HepG2 (cell line): ENCODE data around the gene CD70. TPM values are rescaled to one million over a fixed set of nuclear protein-coding genes. Genes with fewer than 3 reads are reported as not detected.

ENCODE experiments used
- ATF2 ChIP-seq: sonication (generic); formaldehyde crosslinking; IDR thresholded peaks from 2 replicates; pipeline ENCODE4 v1.4.0; 2020; ENCODE audit warnings: missing genetic modification reagents
- HMG20A ChIP-seq: IDR thresholded peaks from 2 replicates; pipeline ENCODE4 v1.6.1; 2016; ENCODE audit warnings: borderline replicate concordance
- KIAA2018 ChIP-seq: sonication (generic); formaldehyde crosslinking; IDR thresholded peaks from 2 replicates; pipeline ENCODE4 v1.5.0; 2020; ENCODE audit warnings: mild to moderate bottlenecking, missing genetic modification reagents, borderline replicate concordance
- MAZ ChIP-seq, 2 experiments: sonication (generic) in 1 of 2; formaldehyde crosslinking in 1 of 2; IDR thresholded peaks; 2 replicates each; pipeline versions ENCODE4 v1.5.0 to v1.6.1; 2012 to 2020; ENCODE audit warnings: low read depth in 2 of 2, mild to moderate bottlenecking in 2 of 2, borderline replicate concordance in 1 of 2, improper control_type of control experiment in 1 of 2, low read length in 1 of 2, missing genetic modification reagents in 1 of 2, moderate library complexity in 1 of 2
- PHF21A ChIP-seq: sonication (generic); formaldehyde crosslinking; IDR thresholded peaks from 2 replicates; pipeline ENCODE4 v1.5.0; 2020; ENCODE audit warnings: mild to moderate bottlenecking, missing genetic modification reagents
- RAD21 ChIP-seq: fragments of 450-650 bp; formaldehyde crosslinking; IDR thresholded peaks from 2 replicates; pipeline ENCODE4 v1.5.0; 2020; ENCODE audit warnings: mild to moderate bottlenecking
- SNRNP70 ChIP-seq: fragments of 200-400 bp; formaldehyde crosslinking; IDR thresholded peaks from 2 replicates; pipeline ENCODE4 v1.6.1; 2017; ENCODE audit warnings: mild to moderate bottlenecking, low read depth, low read length, moderate library complexity
- SP1 ChIP-seq, 2 experiments: fragments of 450-650 bp in 1 of 2; sonication (generic) in 1 of 2; formaldehyde crosslinking in 1 of 2; IDR thresholded peaks; 2 replicates each; pipeline versions ENCODE4 v1.4.0 to v1.6.1; 2016 to 2020; ENCODE audit warnings: missing genetic modification reagents in 1 of 2
- USF2 ChIP-seq, 2 experiments: sonication (generic) in 1 of 2; formaldehyde crosslinking in 1 of 2; IDR thresholded peaks; 2 replicates each; pipeline versions ENCODE4 v1.5.1 to v1.6.1; 2011 to 2020; ENCODE audit warnings: borderline replicate concordance in 1 of 2, low read depth in 1 of 2, low read length in 1 of 2, mild to moderate bottlenecking in 1 of 2, missing genetic modification reagents in 1 of 2, moderate library complexity in 1 of 2
- ZBTB46 ChIP-seq: sonication (generic); formaldehyde crosslinking; IDR thresholded peaks from 2 replicates; pipeline ENCODE4 v1.4.0; 2020; ENCODE audit warnings: mild to moderate bottlenecking, missing genetic modification reagents, borderline replicate concordance
- ZNF251 ChIP-seq: sonication (generic); formaldehyde crosslinking; IDR thresholded peaks from 2 replicates; pipeline ENCODE4 v1.9.0; 2021; ENCODE audit warnings: mild to moderate bottlenecking, missing genetic modification reagents
- ZNF772 ChIP-seq: sonication (generic); formaldehyde crosslinking; IDR thresholded peaks from 2 replicates; pipeline ENCODE4 v1.5.0; 2020; ENCODE audit warnings: mild to moderate bottlenecking, missing genetic modification reagents
- polyA plus RNA-seq, 8 experiments: library from polyadenylated mRNA; depleted of rRNA in 3 of 8; stranded (reverse) in 7 of 8; unstranded in 1 of 8; fragments of >200 nt; fragmentation: Illumina TruSeq in 4 of 8; extraction: Trizol in 4 of 8; gene quantifications; 2 replicates each; pipeline versions ENCODE4 v1.2.1 to v1.2.3, GENCODE V29; 2011 to 2016; ENCODE audit warnings: low read depth in 4 of 8, missing spikeins in 1 of 8, mixed read lengths in 1 of 8; ENCODE audit not compliant: insufficient read depth in 1 of 8
- total RNA-seq, 5 experiments: library from RNA; depleted of rRNA; stranded (reverse); fragments of >200 nt; fragmentation: Illumina TruSeq; extraction: Trizol; gene quantifications; 2 replicates each; pipeline ENCODE4 v1.2.3, GENCODE V29; 2016; ENCODE audit warnings: low read depth in 1 of 5

The CD70 gene
- total and polyA plus RNA-seq, 2 of the 13 experiments (the other 11 are each of a cell fraction or from before 2014, with no cell fraction given): 0.13 TPM; not detected in 1

- no peak for TF ChIP-seq KIAA2018 (CRISPR knock-in tag)
- TF ChIP-seq RAD21 (CRISPR knock-in tag): peak; percentile 41; the same call in 1 of the 2 replicates
- peak; percentile 54; the same call in 1 of the 2 replicates for TF ChIP-seq MAZ (IDR thresholded peaks at IDR 0.05; ENCODE audit: borderline replicate concordance, low read depth, low read length)
- peak; percentile 88 for TF ChIP-seq MAZ (CRISPR knock-in tag; IDR thresholded peaks at IDR 0.05; ENCODE audit: low read depth)
- TF ChIP-seq HMG20A (CRISPR knock-in tag): peak; percentile 53; the same call in 1 of the 2 replicates
- TF ChIP-seq USF2 (IDR thresholded peaks at IDR 0.05; ENCODE audit: low read depth, low read length): no peak
- no peak for TF ChIP-seq USF2 (CRISPR knock-in tag; IDR thresholded peaks at IDR 0.05; ENCODE audit: borderline replicate concordance)
- TF ChIP-seq ZBTB46: no peak
- TF ChIP-seq ZNF772 (CRISPR knock-in tag): 0 out of 2 replicates have a peak, but pooled peaks have one; percentile 31
- no peak for TF ChIP-seq ZNF251 (CRISPR knock-in tag)
- no peak for TF ChIP-seq PHF21A (CRISPR knock-in tag)
- TF ChIP-seq ATF2 (CRISPR knock-in tag): no peak
- TF ChIP-seq SP1 (IDR thresholded peaks at IDR 0.05): no peak
- TF ChIP-seq SP1 (CRISPR knock-in tag; IDR thresholded peaks at IDR 0.05): peak; percentile 63
- TF ChIP-seq SNRNP70: no peak
Measured at GRCh38 chr19:6551607-6552450, 39.1 kb downstream of the CD70 start (continued).
